HG03571 (cell line): ENCODE measurements around the gene RFTN2.
"Not testable (repeated sequence)": the region's sequence is repeated elsewhere in the genome, so short reads cannot be mapped to it uniquely, and the experiment has no call there.

ENCODE experiments used
- ATAC-seq: cut with Tn5 transposase; IDR thresholded peaks from one replicate; pipeline ENCODE4 v1.9.1; 2021; ENCODE audit not compliant: unreplicated experiment

RFTN2 gene

DNA sequence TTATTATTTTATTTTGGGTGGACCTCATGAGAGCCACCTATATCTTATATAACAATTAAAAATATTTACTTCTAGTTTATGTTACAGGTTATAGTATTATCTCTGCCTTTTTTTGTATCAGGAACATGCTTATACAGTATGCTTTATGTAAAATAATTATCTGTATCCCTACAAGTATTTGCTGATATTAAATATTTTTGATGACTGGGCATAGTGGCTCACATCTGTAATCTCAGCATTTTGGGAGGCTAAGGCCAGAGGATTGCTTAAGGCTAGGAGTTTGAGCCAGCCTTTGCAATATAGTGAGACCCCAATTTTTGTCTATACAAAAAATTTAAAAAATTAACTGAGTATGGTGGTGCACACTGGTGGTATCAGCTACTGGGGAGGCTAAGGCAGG, 119.9 kb downstream of the RFTN2 start:
- ATAC-seq: no peak

DNA sequence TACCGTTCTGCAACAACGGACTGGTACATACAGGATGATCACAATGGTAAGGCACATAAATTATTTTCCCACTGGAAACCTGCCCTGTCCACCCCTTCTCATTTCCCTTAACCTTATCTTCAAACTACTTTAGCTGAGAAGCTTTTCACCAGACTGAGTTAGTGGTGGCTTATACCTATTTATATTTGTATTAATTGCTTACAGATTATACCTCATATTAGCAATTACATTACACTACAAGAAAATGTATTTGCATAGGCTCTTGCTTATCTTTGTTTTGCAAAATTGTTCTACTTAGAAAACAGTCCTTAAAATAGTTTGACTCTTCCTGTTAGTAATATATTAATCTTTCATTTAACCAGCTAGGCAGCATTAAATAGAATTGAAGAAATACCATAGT, 124.1 kb downstream of the RFTN2 start:
- ATAC-seq: not testable (repeated sequence)

DNA sequence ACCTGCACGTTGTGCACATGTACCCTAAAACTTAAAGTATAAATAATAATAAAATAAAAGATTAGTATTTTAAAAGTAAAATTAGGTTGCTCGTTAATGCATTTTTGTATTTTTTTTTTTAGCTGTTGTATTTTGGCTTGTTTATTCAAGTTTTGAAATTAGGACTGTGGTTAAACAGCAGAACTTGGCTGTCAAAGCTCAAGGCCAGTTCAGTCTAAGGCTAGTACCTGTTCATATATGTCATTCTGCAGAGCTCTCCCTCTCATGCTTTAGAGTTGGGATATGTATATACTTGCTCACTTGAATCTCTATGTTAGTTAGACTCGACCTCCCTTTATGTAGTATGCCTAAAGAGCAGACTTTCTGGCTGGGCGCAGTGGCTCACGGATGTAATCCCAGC, 126.8 kb downstream of the RFTN2 start:
- no peak for ATAC-seq

DNA sequence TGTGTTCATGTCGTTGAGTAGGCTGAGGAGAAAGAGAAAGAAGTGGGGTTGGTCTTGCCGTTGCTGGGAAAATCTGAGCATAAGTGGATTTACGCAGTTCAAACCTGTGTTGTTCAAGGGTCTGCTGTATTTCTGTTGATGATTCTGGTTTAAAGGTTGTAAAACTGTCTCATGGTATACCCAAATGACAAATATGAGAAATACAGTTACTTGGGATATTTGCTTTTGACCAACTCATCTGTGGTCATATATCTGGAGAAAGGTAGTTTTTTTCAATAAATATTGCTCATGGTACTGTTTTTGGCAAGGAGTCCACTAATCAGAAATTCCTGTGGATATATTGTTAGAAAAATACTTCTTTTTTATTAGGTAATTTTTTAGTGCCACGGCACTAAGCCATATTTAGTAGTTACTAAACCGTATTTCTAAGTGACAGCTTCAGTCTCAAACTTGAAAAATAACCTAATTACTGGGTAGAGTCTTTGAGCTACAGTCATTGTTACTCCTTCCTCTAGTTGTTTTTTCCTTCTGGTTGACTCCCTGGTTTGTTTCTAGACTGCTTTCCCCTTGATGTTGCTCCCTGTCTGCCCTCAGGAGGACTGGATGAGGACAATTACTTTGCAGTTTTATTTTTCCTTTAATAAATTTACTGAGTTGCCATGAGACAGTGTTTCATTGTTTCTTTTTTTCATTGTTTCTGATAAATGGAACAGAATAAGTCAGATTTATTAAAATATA, 128.1 kb downstream of the RFTN2 start:
- ATAC-seq: no peak

DNA sequence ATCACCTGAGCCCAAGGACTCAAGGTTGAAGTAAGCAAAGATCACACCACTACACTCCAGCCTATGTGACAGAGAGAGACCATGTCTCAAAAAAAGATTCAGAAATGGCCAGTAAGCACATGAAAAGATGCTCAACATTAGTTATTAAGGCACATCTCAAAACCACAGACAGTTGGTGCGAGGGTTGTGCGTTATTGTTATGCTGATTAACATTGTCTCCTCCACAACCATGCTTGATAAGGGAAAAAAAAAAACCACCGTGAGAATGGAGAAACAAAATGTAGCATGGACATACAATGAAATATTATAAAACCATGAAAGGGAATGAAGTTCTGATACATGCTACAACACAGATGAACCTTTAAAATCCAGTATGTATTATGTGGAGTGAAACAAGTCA, 132.2 kb downstream of the RFTN2 start:
- ATAC-seq: no peak

DNA sequence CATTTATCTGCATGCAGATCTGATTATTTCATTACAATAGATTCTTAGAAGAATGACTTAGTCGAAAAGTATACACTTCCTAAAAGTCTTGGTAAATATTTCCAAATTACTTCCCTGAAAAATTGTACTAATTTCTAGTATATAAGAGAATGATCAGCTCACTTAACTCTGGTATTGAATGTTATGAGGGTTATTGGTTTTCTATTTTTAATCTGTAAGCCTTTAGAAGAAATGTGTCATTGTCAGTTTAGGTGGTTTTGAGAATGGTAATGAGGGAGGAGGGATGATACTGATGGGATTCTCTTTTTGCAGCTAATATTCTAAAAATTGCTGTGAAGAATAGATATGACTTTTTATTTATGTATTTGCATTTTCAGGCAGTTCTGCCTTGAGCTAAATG, 135.7 kb downstream of the RFTN2 start:
- no peak for ATAC-seq

DNA sequence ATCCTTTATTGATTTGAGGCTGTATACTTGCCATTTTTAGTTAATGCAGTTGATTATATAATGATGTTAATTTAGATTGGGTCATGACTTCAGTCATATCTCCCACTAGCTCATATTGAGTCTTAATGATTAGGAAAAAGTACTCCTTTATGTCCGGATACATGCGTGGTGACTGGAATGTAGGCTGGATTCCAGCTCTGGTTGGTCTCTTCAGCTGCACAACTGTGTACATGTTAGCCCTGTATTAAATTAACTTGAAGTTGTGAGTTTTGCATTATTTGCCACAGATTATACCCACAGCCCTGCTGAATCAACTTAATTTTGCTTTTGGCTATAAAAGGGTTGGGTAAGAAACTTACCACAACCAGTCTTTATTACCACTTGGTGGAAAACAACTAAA, 137.0 kb downstream of the RFTN2 start:
- ATAC-seq: no peak
